Epithelial cell of proximal tubule (primary cell): ENCODE measurements around the gene UGGT1. TPM values are rescaled to one million over a fixed set of nuclear protein-coding genes. Genes with fewer than 3 reads are reported as not detected.

Experiments used
- DNase-seq: peaks from one replicate; pipeline ENCODE4 v3.0.0-alpha.2; 2011; ENCODE audit warnings: low read depth
- H3K4me3 ChIP-seq: 2 replicates; pipeline ENCODE4 v1.5.1; 2011; ENCODE audit warnings: low read depth, mild to moderate bottlenecking, low read length
- total RNA-seq: library from RNA; depleted of rRNA; stranded (reverse); fragments of >200 nt; gene quantifications from 2 replicates; pipeline ENCODE4 v1.2.3, GENCODE V29; 2015
- TF ChIP-seq, protein P1 (sequence below): conservative IDR thresholded peaks from 2 replicates; pipeline ENCODE4 v1.5.1; 2012; ENCODE audit warnings: low read depth, mild to moderate bottlenecking, low read length

Gene UGGT1
- total RNA-seq, 1 donor from 2014 or later: 43.2 TPM

DNA sequence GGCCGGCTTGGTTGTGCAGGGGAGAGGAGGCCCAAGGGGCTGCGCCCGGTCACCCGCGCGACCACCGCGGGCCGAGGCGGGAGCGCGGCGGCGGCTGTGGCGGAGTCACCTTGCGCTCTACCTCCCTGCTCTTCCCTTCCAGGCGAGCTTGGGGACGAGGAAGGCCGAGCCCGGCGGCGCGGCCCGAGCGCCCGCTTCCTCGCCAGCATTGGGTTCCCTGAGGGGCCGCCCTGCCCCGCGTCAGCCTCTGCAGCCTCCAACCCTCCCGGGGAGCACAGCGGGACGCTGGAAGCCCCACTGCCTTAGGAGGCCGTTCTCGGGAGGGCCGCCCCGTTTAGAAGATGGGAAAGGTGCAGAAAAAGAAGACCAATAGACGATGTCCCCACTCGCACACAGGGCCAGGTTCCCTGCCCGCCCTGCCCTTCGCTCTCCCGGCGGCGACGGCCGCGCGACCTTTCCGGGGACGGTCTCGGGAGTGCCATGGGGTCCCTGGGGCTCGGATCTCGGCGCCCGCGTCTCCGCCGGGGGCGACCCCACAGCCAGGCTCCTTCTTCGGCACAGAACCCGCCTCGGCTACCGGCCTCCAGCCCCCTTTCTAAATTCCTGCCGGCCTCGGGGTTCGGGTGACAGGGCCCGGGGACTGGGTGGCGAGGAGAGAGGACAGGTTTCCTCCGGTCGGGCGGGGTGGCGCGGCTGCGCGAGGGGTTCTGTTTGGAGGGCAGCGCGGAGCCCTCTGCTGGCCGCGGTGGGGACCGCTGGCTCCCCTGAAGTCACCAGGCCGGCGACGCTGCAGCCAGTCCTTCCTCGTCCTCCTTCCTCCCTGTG, 142.2 kb downstream of the UGGT1 start:
- peak overlapping the region; percentile 80 for H3K4me3 ChIP-seq
- TF ChIP-seq, protein P1, sequence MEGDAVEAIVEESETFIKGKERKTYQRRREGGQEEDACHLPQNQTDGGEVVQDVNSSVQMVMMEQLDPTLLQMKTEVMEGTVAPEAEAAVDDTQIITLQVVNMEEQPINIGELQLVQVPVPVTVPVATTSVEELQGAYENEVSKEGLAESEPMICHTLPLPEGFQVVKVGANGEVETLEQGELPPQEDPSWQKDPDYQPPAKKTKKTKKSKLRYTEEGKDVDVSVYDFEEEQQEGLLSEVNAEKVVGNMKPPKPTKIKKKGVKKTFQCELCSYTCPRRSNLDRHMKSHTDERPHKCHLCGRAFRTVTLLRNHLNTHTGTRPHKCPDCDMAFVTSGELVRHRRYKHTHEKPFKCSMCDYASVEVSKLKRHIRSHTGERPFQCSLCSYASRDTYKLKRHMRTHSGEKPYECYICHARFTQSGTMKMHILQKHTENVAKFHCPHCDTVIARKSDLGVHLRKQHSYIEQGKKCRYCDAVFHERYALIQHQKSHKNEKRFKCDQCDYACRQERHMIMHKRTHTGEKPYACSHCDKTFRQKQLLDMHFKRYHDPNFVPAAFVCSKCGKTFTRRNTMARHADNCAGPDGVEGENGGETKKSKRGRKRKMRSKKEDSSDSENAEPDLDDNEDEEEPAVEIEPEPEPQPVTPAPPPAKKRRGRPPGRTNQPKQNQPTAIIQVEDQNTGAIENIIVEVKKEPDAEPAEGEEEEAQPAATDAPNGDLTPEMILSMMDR: peak; percentile 77
- peak; percentile 3 for DNase-seq

- DNase-seq: no peak
- H3K4me3 ChIP-seq: peak overlapping the region; percentile 80
Observed at GRCh38 chr2:128233790-128234395, 142.9 kb downstream of the UGGT1 start.

GRCh38 chr2:128234613-128235012, 143.6 kb downstream of the UGGT1 start:
- TF ChIP-seq, protein P1: no peak
- no peak for DNase-seq

More at GRCh38 chr2:128233790-128234395, 142.9 kb downstream of the UGGT1 start:
- TF ChIP-seq, protein P1: no peak

DNA sequence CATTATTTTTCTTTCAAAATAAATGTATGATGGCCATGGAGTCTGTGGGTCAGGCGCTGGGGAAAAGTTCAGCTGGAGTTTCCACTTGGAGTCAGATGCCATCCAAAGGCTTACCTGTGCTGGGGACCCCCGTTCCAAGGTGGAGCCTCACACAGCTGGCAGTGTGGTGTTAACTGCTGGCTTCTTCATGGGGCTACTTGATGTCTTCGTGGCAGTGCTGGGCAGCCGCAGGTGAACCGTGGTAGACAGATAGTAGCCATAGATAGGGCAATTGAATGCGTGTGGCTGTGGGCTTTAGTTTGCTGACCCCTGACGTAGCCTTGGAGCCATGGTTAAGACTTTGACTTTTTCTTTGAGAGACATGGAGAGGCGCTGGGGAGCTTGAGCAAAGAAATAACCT, 144.6 kb downstream of the UGGT1 start:
- no peak overlapping the region for H3K4me3 ChIP-seq
- TF ChIP-seq, protein P1: no peak
- DNase-seq: no peak

More at GRCh38 chr2:128234613-128235012, 143.6 kb downstream of the UGGT1 start:
- H3K4me3 ChIP-seq: no peak overlapping the region

DNA sequence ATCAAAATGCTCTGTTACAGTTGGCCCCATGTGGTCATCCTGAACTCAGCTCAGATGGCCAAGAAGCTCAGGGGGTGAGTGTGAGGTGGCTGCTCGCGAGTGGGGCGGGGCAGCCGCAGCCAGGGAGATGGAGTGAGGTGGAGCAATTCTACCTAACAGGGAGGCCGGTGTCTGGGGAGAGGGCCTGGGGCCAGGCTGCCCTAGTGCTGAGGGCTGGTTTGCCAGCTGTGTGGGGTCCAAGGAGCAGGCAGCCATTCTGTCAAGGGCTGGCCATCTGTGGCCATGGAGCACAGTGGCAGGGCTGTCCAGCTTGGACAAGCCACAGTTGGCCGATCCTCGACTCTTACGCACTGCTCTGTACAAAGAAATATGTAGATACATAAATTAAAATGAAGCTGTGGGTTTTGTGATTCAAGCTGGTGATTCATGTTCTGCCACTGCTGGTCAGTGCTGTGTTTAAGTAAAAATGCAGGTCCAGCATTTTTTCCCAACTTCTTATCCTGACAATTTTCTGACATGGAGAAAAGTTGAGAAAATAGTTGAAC, 145.6 kb downstream of the UGGT1 start:
- H3K4me3 ChIP-seq: no peak overlapping the region
- DNase-seq: no peak
- TF ChIP-seq, protein P1: no peak

DNA sequence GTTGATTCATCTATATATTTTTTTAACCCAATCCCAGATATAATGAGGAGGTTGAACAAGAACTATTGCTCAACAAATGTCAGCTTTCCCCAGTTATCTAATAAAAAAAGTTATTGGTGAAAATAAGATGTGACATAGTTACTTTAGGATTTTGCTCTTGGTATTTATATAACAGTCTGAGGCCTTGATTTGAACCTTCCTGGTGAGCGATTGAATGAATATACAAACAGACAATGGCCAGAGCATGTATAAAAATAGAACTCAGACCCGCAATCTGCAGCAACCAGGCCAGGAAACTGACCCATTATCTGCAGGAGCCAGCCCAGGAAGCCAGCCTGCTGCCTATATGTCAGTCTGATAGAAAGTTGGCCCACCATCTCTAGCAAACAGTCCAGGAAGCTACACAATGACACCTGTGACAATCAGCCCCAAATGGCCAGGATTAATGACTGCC, 146.1 kb downstream of the UGGT1 start:
- TF ChIP-seq, protein P1: no peak
- H3K4me3 ChIP-seq: no peak overlapping the region
- DNase-seq: no peak
